K562 (cell line): ENCODE data around the gene OVCH2. TPM values are rescaled to one million over a fixed set of nuclear protein-coding genes. Genes with fewer than 3 reads are reported as not detected.

Experiments
- BHLHE40 ChIP-seq: IDR thresholded peaks from 2 replicates; pipeline ENCODE4 v1.6.1; 2011; ENCODE audit warnings: low read length, improper control_type of control experiment
- CC2D1A ChIP-seq: fragments of 450-650 bp; IDR thresholded peaks from 2 replicates; pipeline ENCODE4 v1.6.1; 2017; ENCODE audit warnings: mild to moderate bottlenecking
- DEAF1 ChIP-seq: fragments of 450-650 bp; formaldehyde crosslinking; IDR thresholded peaks from 2 replicates; pipeline ENCODE4 v1.4.0; 2020; ENCODE audit warnings: mild to moderate bottlenecking, moderate library complexity
- MGA ChIP-seq: fragments of 450-650 bp; IDR thresholded peaks from 2 replicates; pipeline ENCODE4 v1.6.1; 2016; ENCODE audit warnings: mild to moderate bottlenecking, moderate library complexity
- MNT ChIP-seq, 2 experiments: fragments of 450-650 bp; conservative IDR thresholded peaks; 2 replicates each; pipeline ENCODE4 v1.6.1; 2017; ENCODE audit warnings: mild to moderate bottlenecking in 2 of 2, moderate library complexity in 2 of 2
- MYNN ChIP-seq, 2 experiments: sonication (generic); formaldehyde crosslinking in 1 of 2; IDR thresholded peaks; 2 replicates each; pipeline versions ENCODE4 v1.5.0 to v1.6.1; 2016 to 2020; ENCODE audit warnings: antibody characterized with exemption in 1 of 2, missing genetic modification reagents in 1 of 2
- TFAP4 ChIP-seq: sonication (generic); formaldehyde crosslinking; IDR thresholded peaks from 2 replicates; pipeline ENCODE4 v1.8.0; 2022; ENCODE audit warnings: missing genetic modification reagents, mild to moderate bottlenecking, moderate library complexity, borderline replicate concordance
- TRIM25 ChIP-seq: fragments of 450-650 bp; IDR thresholded peaks from 2 replicates; pipeline ENCODE4 v1.7.0; 2016; ENCODE audit warnings: borderline replicate concordance
- polyA plus RNA-seq, 8 experiments: library from polyadenylated mRNA; depleted of rRNA in 4 of 8; stranded (reverse) in 5 of 8; unstranded in 3 of 8; fragments of >200 nt; fragmentation: Nextera tagmentation in 2 of 8; fragmentation: Illumina TruSeq in 1 of 8; extraction: Ambion mirVana in 2 of 8; extraction: Trizol in 1 of 8; gene quantifications; 2 replicates each; pipeline versions ENCODE4 v1.2.1 to v1.2.3, GENCODE V29; 2011 to 2014; ENCODE audit warnings: inconsistent platforms in 1 of 8, missing spikeins in 1 of 8
- total RNA-seq, 7 experiments: library from RNA; depleted of rRNA in 6 of 7; stranded (reverse); fragments of >200 nt in 6 of 7; fragmentation: Illumina TruSeq in 2 of 7; extraction: Trizol in 2 of 7; gene quantifications; 2 replicates each; pipeline versions ENCODE4 v1.2.1 to v1.2.3, GENCODE V29; 2011 to 2021; ENCODE audit warnings: low replicate concordance in 1 of 7

Gene OVCH2
- total and polyA plus RNA-seq, 9 of the 15 experiments (the other 6 are each of a cell fraction or from before 2014, with no cell fraction given): not detected

GRCh38 chr11:7657306-7658025 is 48.8 kb downstream of the OVCH2 start (continued):
- 0 out of 2 replicates have a peak, but pooled peaks have one; percentile 36 for TF ChIP-seq MGA
- peak; percentile 89 for TF ChIP-seq BHLHE40
- TF ChIP-seq TRIM25: no peak
- TF ChIP-seq MYNN (IDR thresholded peaks at IDR 0.05): no peak
- no peak for TF ChIP-seq MYNN (CRISPR knock-in tag; IDR thresholded peaks at IDR 0.05)
- 0 out of 2 replicates have a peak, but pooled peaks have one; percentile 15 for TF ChIP-seq TFAP4 (CRISPR knock-in tag)
- TF ChIP-seq MNT (conservative IDR thresholded peaks at IDR 0.05): peak in 1 of 2 experiments; percentile 50; a peak in 1 of 4 replicates
- TF ChIP-seq CC2D1A: peak; percentile 34; the same call in 1 of the 2 replicates
- peak; percentile 89 for TF ChIP-seq DEAF1 (CRISPR knock-in tag)
